ENCODE data around the gene SNX8.
A peak's percentile ranks its signal among the peaks of the same experiment; 100 is the strongest.
"Not testable (repeated sequence)": the region's sequence is repeated elsewhere in the genome, so short reads cannot be mapped to it uniquely, and the experiment has no call there.

SNX8 gene

DNA sequence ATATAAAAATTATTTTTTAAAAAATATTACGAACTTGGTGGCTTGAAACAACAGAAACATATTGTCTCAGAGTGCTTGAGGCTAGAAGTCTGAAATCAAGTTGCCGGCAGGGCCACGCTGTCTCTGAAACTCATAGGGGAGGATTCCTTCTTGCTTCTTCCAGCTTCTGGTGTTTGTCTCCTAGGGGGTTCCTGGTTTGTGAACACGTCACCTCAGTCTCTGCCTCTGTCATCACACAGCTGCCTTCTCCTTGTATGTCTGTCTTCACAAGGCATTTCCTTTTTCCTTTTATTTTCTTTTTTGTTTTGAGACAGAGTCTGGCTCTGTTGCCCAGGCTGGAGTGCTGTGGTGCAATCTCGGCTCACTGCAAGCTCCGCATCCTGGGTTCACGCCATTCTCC, 12.7 kb upstream of the SNX8 start:
- DNase-seq, result no peak

GRCh38 chr7:2325162-2325561, 10.9 kb upstream of the SNX8 start:
- no peak for DNase-seq

DNA sequence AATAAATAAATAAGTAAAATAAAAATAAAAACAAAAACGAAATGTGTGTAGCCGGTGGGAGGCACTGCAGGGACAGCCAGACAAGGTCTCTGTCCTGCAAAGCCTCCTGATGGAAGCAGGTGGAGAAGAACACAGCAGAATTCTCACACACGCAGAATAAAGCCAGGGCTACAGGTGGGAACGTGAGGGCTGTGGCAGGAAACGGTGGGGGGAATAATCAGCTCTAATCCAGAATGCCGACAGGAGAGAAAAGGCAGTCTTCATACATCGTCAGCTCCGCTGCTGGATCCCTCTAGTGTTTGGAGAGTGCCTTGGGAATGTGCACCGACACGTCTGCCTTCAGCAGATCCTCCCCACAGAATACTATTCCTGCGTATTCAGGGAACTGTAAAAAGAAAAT, 6.8 kb upstream of the SNX8 start:
- peak; percentile 33 for DNase-seq

GRCh38 chr7:2317556-2318293, 3.5 kb upstream of the SNX8 start:
- no peak for DNase-seq

GRCh38 chr7:2316578-2316977, 2.3 kb upstream of the SNX8 start:
- DNase-seq, result no peak

DNA sequence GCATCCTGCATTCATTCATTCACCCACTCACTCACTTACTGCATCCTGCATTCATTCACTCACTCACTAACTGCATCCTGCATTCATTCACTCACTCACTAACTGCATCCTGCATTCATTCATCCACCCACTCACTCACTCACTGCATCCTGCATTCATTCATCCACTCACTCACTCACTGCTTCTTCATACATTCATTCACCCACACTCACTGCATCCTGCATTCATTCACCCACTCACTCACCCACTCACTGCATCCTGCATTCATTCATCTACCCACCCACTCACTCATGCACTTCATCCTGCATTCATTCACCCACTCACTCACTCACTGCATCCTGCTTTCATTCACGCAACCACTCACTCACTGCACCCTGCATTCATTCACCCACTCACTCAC, 1.5 kb upstream of the SNX8 start:
- DNase-seq, result no peak

- DNase-seq, result not testable (repeated sequence)
Observed at GRCh38 chr7:2314956-2315530, 802 bp upstream of the SNX8 start.

- DNase-seq, result no peak
Observed at GRCh38 chr7:2313450-2314208, 612 bp downstream of the SNX8 start.

DNA sequence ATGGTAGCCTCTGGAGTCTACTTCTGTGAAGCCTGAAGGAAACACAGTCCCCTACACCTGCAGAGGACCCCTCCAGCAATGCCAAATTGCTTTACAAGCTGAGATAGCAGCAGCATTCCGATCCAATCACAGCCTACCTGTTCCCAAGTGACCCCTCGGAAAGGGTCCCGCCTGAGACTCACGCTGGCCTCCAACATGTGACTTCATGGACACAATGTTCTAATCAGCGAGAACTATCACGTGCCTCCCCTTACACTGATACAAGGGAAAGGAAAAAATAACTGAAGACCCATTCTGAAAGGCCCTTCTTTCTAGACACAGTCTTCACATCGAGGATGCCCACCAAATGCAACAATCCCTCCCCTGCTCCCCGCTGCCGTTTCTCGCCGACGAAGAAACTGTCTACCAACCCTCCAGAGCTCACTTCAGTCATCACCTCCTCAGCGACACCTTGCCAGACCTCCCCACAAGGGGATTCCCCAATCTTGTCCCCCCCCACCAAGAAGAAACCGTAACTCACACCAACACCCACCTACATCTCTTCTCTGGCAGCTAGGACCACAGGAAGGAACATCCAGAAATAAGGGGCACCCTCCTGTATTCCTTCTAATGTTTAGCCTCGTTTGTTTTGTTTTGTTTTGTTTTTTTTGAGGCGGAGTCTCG, 1.8 kb downstream of the SNX8 start:
- DNase-seq, result no peak

- DNase-seq, result peak; percentile 84
Observed at GRCh38 chr7:2309889-2310331, 4.3 kb downstream of the SNX8 start.

GRCh38 chr7:2307690-2308107, 6.5 kb downstream of the SNX8 start:
- DNase-seq, result no peak

DNA sequence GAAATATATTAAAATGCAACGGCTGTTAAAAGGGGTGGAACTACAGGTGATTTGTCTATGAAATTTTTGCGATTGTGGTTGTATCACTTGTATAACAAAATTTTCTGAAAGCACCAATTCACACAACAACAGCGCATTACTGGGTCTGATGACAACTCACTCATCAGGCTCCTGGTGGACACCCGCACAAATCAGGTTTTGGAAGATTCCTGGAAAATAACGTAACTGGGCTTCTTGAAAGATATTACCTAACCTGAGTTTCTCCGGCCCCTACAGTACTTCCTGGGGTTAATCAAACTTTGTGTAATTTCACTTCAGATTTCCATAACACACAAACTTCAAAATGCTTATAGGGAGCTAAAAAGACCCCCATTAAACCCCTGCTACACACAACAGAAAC, 7.6 kb downstream of the SNX8 start:
- DNase-seq, result no peak

- DNase-seq, result not testable (repeated sequence)
Observed at GRCh38 chr7:2305258-2305657, 9.0 kb downstream of the SNX8 start.

DNA sequence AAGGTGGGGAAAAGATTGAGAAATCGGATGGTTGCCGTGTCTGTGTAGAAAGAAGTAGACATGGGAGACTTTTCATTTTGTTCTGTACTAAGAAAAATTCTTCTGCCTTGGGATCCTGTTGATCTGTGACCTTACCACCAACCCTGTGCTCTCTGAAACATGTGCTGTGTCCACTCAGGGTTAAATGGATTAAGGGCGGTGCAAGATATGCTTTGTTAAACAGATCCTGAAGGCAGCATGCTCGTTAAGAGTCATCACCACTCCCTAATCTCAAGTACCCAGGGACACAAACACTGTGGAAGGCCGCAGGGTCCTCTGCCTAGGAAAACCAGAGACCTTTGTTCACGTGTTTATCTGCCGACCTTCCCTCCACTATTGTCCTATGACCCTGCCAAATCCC, 10.7 kb downstream of the SNX8 start:
- not testable (repeated sequence) for DNase-seq

DNA sequence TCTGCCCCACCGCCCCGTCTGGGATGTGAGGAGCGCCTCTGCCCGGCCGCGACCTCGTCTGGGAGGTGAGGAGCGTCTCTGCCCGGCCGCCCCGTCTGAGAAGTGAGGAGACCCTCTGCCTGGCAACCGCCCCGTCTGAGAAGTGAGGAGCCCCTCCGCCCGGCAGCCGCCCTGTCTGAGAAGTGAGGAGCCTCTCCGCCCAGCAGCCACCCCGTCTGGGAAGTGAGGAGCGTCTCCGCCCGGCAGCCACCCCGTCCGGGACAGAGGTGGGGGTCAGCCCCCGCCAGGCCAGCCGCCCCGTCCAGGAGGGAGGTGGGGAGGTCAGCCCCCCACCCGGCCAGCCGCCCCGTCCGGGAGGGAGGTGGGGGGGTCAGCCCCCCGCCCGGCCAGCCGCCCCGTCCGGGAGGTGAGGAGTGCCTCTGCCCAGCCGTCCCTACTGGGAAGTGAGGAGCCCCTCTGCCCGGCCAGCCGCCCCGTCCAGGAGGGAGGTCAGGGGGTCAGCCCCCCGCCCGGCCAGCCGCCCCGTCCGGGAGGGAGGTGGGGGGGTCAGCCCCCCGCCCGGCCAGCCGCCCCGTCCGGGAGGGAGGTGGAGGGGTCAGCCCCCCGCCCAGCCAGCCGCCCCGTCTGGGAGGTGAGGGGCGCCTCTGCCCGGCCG, 11.4 kb downstream of the SNX8 start:
- not testable (repeated sequence) for DNase-seq

GRCh38 chr7:2301511-2301863, 12.8 kb downstream of the SNX8 start:
- DNase-seq, result no peak

DNA sequence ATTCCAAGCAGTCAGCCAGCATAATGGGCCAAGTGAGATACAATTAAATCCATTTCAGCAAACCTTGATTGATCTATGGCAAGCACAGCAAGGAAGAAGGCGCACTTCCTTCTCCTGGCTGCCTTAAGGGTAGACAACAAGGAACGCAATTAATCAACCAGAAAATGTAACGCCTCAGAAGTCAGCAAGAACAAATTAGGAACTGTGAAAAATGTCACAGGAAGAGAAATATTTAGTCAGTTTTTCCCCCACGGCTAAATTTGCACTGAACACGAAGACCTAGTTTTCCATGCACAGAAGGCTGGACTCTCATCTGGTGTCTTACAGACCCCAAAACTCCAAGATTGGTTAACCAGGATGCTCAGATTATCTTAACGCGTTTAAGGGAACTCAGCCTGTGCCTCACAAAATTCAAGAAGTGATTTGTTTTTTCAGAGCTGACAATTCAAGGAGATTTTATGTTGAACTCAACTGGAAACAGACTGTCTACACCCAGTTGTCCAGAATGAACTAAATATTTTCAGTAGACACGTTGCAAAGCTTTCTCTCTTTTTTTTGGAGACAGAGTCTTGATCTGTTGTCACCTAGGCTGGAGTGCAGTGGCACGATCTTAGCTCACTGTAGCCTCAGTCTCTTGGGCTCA, 14.2 kb downstream of the SNX8 start:
- DNase-seq, result no peak

DNA sequence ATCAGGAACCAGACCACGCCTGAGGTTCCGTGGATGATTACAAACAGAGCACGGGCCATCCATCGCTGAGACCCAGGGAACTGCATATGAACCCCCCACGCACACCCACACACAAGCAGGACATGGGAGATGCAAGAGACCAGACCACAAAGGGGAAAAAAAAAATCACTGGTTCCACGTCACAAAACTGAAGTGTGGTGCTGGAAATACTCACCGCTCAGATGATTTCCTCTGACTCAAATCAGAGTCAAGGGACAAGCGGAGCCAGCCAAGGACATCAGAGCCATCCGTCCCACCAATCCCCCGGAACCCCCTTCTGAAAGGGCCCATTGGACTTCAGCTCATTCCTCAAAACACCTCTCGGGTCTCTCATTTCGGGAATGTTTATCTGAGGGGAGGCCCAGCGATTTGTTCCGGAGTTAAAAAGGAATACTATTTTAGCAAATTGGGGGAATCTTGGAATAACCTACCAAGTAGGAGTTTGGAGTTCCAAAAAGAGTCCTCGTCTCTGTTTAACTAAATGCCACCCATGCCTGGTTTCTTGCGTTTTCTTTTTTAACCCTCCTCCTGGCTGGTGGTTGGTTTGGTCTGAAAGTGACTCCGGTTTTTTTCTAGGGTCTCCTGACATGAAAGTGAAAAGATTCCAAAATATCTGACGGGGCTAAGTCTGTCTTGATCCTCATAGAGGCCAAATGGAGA, 15.0 kb downstream of the SNX8 start:
- DNase-seq, result peak; percentile 72

- DNase-seq, result no peak
Observed at GRCh38 chr7:2296832-2297231, 17.4 kb downstream of the SNX8 start.

GRCh38 chr7:2295936-2296620, 18.2 kb downstream of the SNX8 start:
- DNase-seq, result no peak

GRCh38 chr7:2290877-2291276, 23.4 kb downstream of the SNX8 start:
- DNase-seq, result no peak

Measured in fibroblast of skin of abdomen (primary cell).